GM21447 (cell line): ENCODE measurements around the gene CD81.

Source experiments
- ATAC-seq: cut with Tn5 transposase; IDR thresholded peaks from one replicate; pipeline ENCODE4 v1.9.1; 2021; ENCODE audit not compliant: unreplicated experiment

The CD81 gene

DNA sequence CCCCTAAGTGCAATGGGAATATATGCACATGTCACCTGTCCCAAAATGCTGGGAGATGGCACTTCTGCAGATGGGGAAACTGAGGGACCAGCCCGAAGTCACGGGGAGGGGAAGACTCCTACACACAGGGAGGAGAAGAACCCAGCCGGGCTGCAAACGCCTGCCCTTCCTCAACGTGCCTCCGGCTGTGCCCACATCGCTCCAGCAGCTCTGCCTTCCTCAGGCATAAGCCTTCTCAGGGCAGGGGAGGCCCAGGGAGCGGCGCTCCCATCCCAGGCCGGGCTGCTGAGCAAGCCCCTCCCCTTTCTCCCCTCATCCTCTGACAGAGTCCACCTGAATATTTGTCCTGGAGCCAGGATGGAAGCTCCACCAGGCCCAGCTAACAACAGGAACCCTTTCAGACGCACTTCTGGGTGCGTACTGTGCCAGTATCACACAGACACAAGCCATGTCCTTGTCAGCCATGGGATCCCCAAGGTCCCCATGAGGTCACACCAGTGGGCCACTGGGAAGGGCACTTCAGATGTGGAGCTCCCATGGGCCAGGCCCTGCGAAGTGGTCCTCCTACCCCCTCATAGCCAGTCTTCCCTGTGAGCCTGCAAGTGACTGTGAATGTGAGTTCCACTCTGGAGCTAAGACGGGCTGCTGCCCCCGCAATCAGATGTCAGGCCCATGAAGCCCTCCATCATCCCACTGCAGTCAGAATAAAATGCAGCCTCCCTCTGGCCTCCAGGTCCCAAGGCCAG is 2.5 kb upstream of the CD81 start:
- no peak for ATAC-seq

DNA sequence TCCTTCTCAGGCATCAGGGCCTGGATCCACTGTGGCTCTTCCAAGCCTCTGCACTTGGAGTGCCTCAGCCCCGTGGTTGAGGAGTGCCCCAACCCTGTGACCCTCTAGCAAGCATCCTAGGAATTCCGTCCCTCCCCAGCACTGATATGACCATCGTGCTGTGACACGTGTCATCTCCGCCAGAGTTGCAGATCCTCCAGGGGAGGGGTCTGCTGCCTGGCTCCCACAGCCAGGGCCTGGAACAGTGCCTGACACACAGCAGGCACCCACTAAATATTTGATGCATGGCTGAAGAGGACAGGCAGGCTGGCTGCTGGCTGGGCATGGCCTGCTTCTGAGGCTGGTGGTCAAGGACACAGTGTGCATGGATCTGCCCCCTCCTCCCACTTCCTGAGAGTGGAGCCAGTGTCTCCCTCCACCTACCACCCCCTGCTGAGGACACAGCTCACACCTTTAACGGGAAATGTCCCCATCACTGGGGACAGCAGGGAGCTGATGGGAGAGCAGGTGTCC is 1.7 kb upstream of the CD81 start:
- no peak for ATAC-seq

DNA sequence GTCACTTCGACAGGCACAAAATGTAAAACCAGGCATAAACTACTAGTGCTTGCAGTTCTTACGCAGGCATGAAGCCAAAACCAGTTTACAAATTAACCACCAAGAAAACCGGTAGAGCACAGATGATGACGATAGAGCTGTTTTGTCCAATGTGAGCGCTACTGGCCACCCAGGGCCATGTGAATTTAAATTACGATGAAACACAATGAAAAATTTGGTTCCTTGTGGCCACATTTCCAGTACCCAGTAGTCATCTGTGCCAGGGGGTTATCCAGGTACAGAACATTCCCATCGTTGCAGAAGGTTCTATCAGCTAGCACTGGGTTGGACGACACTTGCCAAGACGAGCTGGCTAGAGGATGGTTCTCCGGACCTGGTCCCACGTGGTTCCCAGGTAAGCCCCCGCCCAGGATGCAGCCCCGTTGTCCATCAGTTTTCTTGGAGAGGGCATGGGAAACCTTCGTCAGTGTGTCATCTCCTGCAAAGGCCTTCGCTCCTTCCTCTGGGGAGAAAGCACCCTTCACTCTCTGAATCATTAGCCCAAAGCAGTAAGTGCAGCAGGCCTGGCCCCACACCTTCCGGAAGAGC is 1.1 kb upstream of the CD81 start:
- ATAC-seq: no peak

DNA sequence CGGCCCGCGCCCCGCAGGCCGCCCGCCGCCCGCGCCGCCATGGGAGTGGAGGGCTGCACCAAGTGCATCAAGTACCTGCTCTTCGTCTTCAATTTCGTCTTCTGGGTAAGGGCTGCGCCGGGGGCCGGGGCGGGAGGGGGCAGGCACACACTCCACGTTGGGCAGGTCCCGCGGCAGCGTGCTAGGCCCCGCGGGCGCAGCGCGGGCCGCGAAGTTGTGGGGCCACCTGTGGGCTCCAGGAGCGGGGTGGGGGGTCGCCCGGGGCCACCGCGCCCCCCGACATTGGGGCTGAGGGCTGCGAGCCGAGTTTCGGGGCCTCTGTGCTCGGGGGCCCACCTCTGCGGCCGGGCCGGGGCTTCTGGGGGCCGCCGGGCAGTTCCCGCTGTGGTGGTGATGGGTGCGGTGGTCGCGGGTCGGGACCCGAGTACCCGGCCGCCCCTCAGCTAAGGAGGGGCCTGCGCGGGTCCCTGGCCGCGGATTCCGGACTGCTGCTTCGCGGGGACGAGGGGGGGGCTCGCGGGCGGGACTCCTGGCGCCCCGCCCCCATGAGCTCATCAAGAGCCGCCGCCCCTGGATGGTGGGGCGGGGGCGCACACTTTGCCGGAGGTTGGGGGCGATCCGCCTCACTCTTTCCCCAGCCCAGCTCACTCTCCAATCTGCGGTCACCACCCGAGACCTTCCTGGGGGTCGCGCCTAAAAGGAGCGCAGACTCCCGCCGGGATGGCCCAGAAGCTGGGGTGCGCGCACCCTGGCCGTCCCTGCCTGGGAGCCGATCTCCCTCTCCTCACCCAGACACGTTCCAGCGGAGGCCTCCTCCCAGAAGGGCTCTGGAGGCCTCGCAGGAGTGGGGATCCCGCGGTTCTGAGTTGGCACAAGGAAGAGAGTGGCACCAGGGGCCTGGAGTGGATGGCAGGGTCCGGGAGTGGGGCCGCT is 667 bp downstream of the CD81 start:
- ATAC-seq: no peak

DNA sequence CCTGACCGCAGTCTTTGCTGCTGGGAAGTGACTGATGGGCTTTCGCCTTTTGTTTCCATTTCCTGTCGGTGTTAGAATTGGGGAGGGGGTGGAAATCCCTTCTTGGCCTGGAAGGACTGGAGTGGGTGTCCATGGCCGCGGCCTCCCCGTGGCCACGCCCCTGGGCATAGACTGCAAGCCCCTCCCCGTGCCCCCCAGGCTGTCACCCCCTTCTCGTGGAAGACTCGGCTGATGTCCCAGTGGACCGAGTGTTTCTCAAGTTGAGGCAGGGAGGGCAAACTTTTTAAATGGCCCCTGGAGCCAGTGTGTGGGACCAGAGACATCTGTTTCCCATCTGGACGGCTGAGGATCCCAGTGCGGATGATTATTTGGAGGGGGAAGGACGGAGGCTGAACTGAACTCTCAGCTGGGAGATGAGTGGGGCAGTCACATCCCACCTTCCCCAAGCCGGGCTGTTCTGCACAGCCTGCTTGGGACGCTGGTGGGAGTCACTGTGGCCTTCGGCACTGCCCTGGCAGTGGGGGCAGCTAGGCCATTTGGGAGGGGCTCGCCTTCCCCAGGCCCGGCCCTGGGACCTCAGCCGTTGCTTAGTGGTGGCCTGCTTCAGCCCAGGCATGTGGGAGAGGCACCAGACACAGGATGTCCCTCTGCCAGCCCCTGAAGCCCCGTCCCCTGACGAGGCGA is 1.6 kb downstream of the CD81 start:
- no peak for ATAC-seq

DNA sequence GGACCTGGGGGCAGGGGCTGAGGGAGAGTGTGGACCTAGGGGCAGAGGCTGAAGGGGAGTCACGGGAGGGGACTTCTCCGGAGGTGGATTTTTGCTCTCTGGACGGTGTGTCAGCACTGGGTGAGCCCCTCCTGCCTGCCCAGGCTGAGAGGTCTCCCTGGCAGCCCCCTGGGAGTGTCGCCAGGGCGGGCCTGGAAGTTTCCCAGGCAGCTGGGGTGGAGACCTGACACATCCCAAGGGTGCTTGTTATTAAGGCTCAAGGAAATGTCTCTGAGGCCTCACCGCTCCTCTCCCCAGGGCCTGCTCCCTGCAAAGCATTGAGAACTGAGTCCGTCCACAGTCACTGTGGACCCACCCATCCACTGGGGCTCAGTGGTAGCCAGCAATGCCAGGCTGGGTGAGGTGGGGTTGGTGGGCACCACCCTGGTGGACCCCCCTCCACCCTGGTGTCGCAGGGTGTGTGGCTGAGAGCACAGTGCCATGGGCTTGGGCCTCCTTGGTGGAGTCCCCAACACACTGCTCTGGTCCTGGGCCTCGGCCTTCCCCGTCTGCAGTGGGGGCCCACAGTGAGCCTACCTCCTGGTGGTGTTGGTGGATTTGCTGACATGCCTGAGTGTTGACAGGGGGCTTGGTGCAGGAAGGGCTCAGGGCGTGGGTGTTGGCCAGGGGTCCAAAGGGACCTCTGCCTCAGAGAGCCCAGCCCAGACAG is 2.5 kb downstream of the CD81 start:
- ATAC-seq: no peak

DNA sequence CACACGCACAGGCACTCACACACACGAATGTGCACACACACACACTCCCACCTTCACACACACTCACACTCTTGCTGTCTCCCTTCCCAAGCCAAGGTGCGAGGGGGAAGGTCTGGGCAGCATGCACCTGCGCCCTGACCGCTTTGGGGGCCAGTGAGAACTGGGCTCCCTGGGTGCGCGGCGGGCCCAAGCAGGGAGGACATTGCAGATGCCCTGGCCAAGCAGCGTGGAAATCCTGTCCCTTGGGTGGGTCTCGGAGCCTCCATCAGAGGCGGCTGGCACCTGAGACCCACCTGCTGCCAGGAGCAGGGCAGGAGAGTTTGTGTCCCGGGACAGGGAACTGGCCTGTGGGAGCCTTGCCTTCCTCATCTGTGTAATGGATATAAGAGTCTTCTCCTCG is 3.3 kb downstream of the CD81 start:
- ATAC-seq: no peak

DNA sequence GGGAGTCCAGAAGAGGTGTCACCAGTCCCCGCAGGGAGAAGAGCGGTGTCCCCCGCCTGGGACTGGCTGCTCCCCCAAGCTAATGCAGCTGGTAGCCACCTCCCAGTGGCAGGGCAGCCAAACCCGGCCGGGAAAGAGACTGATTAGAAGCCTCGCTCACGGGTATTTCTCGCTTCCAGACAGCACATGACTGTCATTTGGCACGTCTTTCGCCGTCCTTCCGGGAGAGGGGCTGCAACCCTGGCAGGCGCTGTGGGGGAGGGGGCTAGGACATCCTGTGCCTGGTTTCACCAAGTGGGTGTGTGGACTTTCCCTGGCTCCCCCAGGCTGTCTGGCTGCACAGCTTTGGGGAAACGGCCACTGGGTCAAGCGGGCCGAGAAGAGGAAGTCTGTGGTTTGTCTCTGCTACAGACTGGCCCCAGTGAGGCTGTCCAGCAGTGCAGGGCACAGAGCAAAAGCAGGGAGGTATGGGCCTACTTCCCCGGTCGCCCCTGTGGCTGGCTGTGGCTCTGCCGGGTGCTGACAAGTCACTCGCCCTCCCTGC is 3.8 kb downstream of the CD81 start:
- no peak for ATAC-seq

DNA sequence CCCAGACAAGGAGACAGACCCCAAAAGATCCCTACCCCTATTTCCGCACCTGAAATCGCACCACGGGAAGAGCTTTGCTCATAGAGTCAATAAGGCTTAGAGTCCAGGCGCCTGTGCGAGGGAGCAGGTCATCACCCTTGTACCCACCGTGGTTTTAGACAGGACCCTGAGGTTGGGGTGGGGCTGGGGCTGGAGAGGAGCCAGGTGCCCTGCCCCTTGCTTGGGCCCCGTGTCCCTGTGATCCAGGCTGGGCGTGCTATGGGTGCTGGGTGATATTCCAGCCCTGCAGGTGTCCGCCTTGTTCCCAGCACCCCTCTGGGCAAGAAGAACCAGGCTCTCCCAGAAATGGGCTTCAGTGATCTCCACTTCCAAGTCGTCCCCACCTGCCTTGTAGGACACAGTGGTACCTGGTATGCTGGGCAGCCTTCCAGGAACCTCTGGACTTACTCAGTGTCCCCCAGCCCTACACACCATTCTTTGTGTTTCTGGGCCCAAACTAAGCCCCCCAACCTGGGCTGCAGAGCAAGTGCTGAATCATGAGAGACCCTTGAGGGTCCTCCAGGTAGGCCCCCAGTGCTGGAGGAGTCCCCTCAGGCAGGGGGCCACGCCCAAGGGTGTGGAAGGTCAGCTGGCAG is 4.5 kb downstream of the CD81 start:
- ATAC-seq: no peak

DNA sequence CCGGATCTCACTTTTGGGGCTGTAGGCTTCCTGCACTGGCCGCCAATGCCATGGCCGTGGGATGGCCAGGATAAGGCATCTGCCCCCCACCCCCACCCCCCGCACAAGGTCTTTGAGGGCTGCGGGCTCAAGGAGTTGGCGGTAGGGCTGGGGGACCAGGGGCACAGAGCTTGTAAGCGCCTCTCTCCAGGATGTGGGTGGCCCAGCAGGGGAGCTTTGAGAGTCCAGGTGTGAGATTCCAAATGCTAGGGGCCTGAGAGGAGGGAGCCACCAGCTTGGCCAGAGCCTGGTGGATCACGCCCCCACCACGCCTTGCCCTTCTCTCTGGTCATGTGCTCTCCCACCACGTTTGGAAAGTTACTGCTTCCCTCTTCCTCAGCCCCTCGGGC is 5.0 kb downstream of the CD81 start:
- no peak for ATAC-seq

DNA sequence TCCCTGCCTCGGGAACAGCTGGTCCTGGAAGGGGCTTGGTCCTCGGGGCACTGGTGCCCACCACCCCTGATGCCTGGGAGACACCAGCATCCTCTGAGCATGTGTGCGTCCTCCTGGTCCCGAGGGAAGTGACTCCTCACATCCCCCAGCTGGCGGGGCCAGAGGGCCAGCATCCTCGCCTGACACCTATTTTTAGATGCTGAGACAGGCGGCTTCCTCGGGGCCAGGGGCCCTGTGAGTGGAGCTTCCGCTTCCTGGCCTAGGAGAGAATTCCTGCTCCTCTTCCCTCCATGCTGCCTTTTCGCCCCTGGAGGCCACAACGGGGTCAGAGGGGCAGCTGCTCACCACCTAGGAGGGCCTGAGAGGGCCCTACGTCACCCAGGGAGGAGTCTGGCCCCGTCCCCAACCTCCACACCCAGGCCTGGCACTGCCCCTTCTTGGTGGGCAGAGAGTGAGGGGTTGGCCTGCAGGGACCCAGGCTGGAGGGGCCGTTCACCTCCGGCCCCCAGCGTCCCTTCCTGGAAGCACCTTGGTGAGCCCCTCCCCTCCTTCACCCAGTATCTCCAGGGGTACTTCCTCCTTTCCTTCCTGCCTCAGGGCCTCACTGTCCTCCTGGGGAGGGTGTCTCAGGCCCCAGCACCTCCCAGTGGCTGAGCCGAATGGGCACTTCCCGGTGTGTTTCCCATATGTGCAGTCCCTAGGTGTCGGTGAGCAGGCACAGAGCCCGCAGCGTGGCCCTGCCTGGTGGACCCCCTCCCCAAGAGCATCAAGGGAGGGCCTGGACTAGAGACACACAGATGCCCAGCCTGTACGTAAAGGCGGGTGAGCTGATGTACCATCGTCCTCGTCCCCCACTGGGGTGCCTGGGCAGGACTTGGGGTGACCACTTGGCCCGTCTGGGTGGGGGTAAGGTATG is 6.1 kb downstream of the CD81 start:
- ATAC-seq: no peak

DNA sequence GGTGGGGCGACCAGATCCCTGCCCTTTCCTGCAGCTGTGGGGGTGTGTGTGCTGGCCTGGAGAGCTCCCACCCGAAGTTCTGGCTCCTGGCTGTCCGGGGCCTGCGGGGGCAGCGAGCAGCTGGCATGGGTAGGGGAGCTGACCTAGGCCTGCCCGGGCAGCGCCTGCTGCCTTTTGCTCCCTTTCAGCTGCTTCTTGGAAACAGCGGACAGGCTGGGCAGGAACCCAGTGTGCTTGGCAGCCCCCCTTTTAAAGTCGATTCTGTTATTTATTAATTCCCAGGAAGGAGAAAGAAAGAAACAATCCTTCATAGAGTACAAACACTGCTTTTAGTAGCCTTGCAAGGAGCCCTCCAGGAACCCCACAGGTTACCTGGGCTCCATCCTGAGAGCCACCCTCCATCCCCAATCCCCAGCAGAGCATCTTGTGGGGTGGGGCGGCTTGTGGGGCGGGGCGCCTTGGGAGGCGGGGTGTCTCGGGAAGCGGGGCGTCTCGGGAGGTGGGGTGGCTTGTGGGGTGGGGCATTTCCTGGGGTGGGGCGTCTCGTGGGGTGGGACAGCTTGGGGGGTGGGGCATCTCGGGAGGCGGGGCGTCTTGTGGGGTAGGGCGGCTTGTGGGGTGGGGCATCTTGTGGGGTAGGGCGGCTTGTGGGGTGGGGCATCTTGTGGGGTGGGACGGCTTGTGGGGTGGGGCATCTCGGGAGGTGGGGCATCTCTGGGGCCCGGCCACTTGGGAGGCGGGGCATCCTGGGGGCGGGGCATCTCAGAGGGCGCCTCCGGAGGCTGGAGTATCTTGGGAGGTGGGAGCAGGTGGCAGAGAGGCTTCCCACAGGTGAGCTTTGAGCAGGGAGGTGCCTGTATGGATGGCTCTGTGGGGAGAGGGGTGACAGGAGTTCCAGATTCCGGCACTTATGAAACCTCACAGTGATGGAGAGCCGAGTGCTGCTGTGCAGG is 7.0 kb downstream of the CD81 start:
- ATAC-seq: no peak

DNA sequence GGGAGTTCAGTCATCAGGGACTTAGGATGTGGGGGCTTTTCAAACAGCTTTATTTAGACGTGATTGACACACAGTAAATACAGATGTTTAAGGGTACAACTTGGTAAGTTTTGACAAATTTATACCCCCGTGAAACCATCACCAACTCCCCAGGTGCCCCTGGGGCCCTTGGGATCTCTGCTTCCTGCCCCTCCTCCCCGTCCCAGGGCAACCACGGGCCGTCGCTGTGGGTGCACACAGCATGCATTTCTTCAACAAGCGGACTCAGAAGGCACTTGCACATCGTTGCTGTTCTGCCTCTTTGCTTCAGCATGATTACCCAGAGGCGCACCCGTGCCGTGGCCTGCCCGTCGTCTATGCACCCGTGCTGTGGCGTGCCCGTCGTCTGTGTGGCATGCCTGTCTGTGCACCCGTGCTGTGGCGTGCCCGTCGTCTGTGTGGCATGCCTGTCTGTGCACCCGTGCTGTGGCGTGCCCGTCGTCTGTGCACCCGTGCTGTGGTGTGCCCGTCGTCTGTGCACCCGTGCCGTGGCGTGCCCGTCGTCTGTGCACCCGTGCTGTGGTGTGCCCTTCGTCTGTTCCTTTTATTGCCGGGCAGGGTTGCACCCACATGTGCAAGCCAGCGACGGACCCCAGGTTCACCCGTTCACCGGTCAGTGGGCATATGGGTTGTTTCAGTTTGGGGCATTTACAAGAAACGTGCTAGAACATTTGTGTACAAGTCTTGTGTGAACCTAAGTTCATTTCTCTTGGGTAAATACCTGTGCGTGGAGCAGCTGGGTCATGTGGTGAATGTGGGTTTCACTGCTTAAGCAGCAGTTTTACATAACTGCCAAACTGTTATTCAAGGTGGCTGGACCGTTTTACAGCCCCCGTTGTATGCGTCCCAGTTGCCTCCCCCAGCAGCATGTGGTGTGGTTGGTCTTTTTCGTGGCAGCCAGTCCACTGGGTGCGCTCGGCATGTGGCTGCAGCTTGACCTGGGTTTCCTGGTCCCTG is 8.3 kb downstream of the CD81 start:
- no peak for ATAC-seq

DNA sequence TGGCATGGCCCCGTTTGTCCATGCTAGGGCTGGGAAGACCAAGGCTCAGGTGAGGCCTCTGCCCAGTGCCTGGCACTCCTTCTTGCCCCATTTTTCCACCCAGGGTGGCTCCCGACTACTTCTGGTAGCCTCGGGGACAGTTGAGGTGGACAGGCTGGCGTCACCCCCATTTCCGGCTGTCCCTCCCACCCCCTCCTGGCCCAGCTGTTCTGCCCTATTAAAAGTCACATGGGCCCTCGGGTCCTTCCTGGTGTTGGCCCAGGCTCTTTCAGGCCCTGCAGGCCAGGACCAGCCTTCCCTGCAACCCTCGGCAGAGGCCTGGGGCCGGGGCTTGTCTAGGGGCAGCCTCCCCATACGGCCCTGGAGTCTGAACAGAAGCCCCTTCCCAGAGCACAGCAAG is 9.5 kb downstream of the CD81 start:
- no peak for ATAC-seq

DNA sequence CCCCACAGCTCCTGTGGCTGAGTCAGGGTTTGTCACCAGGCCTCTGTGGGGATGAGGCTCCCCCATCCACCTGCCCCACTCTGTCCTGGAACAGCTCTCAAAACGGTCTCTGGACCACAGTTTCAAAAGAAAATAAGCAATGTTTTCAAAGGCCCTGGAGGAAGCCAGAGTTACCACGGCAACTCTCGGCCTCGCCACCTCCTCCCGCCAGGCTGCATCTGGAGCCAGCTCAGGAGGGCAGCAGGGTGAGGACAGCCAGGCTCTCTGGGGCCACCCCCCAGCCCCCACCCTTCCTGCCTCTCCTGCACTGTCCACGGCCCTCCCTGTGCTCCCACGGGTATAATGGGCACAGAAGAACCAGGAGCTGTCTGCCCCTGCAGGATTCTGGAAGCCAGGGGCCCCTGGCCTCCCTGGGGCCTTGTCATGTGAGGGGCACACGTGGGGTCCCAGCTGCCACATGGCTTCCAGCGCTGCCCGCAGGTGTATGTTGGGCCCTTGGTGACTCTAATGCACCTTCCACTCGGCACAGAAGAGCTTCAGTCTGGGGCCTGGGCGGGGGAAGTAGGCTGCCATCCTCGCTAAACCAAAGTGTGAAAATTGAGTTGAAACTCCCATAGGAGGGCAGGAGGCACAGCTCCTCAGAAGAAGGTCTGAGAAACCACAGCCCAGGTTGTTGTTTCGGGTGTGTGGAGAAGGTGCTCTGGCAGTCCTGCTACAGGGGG is 10.3 kb downstream of the CD81 start:
- ATAC-seq: no peak
